Endothelial cell of umbilical vein (primary cell): ENCODE data around the gene KCNQ5. TPM values are rescaled to one million over a fixed set of nuclear protein-coding genes. Genes with fewer than 3 reads are reported as not detected.

ENCODE experiments used
- BruUV-seq: library from RNA; stranded (reverse); fragments of 400-500 nt; replicated peaks from 2 replicates; lab custom pipeline; 2021; lab: Mats Ljungman, UMichigan
- CTCF ChIA-PET: fragments of 300-600, 350-600 bp; sonication (Branson Sonifier 250); formaldehyde crosslinking; loops from one replicate; lab custom pipeline; 2021; ENCODE audit warnings: antibody characterized with exemption, inconsistent platforms; lab: Charles Lee
- POLR2A ChIA-PET: fragments of 300-600, 350-600 bp; sonication (Branson Sonifier 250); formaldehyde crosslinking; loops from one replicate; lab custom pipeline; 2021; ENCODE audit warnings: antibody characterized with exemption, inconsistent platforms; lab: Charles Lee
- DNase-seq: peaks from one replicate; pipeline ENCODE4 v3.0.0-alpha.2; 2011; ENCODE audit warnings: low read depth, low spot score
- FAIRE-seq: peaks from 2 replicates; lab custom pipeline; 2011; peaks lifted over from hg19 to GRCh38; lab: Jason Lieb, UNC
- H2AFZ ChIP-seq: 2 replicates; pipeline ENCODE4 v1.6.0; 2012; ENCODE audit warnings: low read depth, low read length, control low read depth, inconsistent platforms
- H3K27ac ChIP-seq: 2 replicates; pipeline ENCODE4 v1.5.1; 2011; ENCODE audit warnings: low read depth, mild to moderate bottlenecking, control low read depth, low read length, moderate library complexity; ENCODE audit not compliant: insufficient read depth
- H3K27me3 ChIP-seq, 2 experiments: 2 replicates each; pipeline versions ENCODE4 v1.6.0 to v1.6.1; 2011; ENCODE audit warnings: low read length in 2 of 2, mixed read lengths in 1 of 2; ENCODE audit not compliant: control insufficient read depth in 2 of 2, insufficient read depth in 2 of 2
- H3K36me3 ChIP-seq, 2 experiments: 2 replicates in 1 of 2; 3 replicates in 1 of 2; pipeline ENCODE4 v1.5.1; 2011; ENCODE audit warnings: low read length in 2 of 2, mild to moderate bottlenecking in 1 of 2, moderate library complexity in 1 of 2; ENCODE audit not compliant: control insufficient read depth in 2 of 2, insufficient read depth in 2 of 2; ENCODE audit errors: extremely low read depth in 1 of 2
- H3K4me1 ChIP-seq: 3 replicates; pipeline ENCODE4 v1.5.1; 2011; ENCODE audit warnings: mild to moderate bottlenecking, low read length; ENCODE audit not compliant: control insufficient read depth, insufficient read depth; ENCODE audit errors: extremely low read depth
- H3K4me2 ChIP-seq: 2 replicates; pipeline ENCODE4 v1.6.1; 2011; ENCODE audit warnings: low read length, control low read depth, mixed read lengths; ENCODE audit not compliant: insufficient read depth
- H3K4me3 ChIP-seq, 3 experiments: fragments of 200-600 bp in 1 of 3; sonication (generic), shearing (Covaris generic) in 1 of 3; replicated peaks in 1 of 3; 2 replicates each; pipeline ENCODE4 v1.5.1; 2011 to 2016; ENCODE audit warnings: control low read depth in 3 of 3, low read length in 3 of 3, mild to moderate bottlenecking in 2 of 3, inconsistent platforms in 1 of 3, low read depth in 1 of 3, moderate library complexity in 1 of 3; ENCODE audit not compliant: insufficient read depth in 1 of 3
- H3K79me2 ChIP-seq: 2 replicates; pipeline ENCODE4 v1.6.0; 2012; ENCODE audit warnings: low read length, inconsistent platforms; ENCODE audit not compliant: control insufficient read depth, insufficient read depth
- H3K9ac ChIP-seq: replicated peaks from 2 replicates; pipeline ENCODE3; 2011; ENCODE audit warnings: low read length, control low read depth; ENCODE audit not compliant: insufficient read depth; ENCODE audit errors: extremely low read depth
- H3K9me1 ChIP-seq: replicated peaks from 3 replicates; pipeline ENCODE4 v1.6.0; 2011; ENCODE audit warnings: mild to moderate bottlenecking, low read length; ENCODE audit not compliant: control insufficient read depth, insufficient read depth; ENCODE audit errors: extremely low read depth
- H3K9me3 ChIP-seq: replicated peaks from 2 replicates; pipeline ENCODE4 v1.5.1; 2012; ENCODE audit warnings: low read length, inconsistent platforms; ENCODE audit not compliant: control insufficient read depth, insufficient read depth
- H4K20me1 ChIP-seq: replicated peaks from 2 replicates; pipeline ENCODE3; 2011; ENCODE audit warnings: mild to moderate bottlenecking, low read length; ENCODE audit not compliant: control insufficient read depth, insufficient read depth; ENCODE audit errors: extremely low read depth
- CTCF ChIP-seq, 2 donors: IDR thresholded peaks; 1 replicate in 1 of 2; 2 replicates in 1 of 2; pipeline ENCODE4 v1.5.1; 2011; ENCODE audit warnings: low read length in 2 of 2, mild to moderate bottlenecking in 2 of 2, moderate library complexity in 2 of 2, control low read depth in 1 of 2, inconsistent platforms in 1 of 2, low read depth in 1 of 2; ENCODE audit not compliant: insufficient read depth in 1 of 2; ENCODE audit errors: extremely low read depth in 1 of 2
- EZH2 ChIP-seq: IDR thresholded peaks from 2 replicates; pipeline ENCODE4 v1.6.1; 2012; ENCODE audit warnings: borderline replicate concordance, low read depth, mild to moderate bottlenecking, moderate library complexity, low read length, inconsistent platforms; ENCODE audit not compliant: severe bottlenecking
- FOS ChIP-seq: IDR thresholded peaks from 2 replicates; pipeline ENCODE4 v1.6.1; 2011; ENCODE audit warnings: mild to moderate bottlenecking, low read length, moderate library complexity, borderline replicate concordance; ENCODE audit not compliant: insufficient read depth
- GATA2 ChIP-seq: IDR thresholded peaks from 2 replicates; pipeline ENCODE4 v1.7.0; 2011; ENCODE audit warnings: low read depth, mild to moderate bottlenecking, moderate library complexity, mixed read lengths, low read length; ENCODE audit not compliant: insufficient read length, insufficient read depth
- JUN ChIP-seq: IDR thresholded peaks from 2 replicates; pipeline ENCODE4 v1.6.1; 2011; ENCODE audit warnings: borderline replicate concordance, low read depth; ENCODE audit not compliant: insufficient read length, insufficient read depth
- MYC ChIP-seq: IDR thresholded peaks from one replicate; pipeline ENCODE4 v1.6.1; 2011; ENCODE audit warnings: mild to moderate bottlenecking, low read depth, low read length
- POLR2A ChIP-seq: IDR thresholded peaks from 2 replicates; pipeline ENCODE4 v1.6.1; 2012; ENCODE audit warnings: low read depth, mild to moderate bottlenecking, control low read depth, low read length
- POLR2AphosphoS5 ChIP-seq: IDR thresholded peaks from 2 replicates; pipeline ENCODE4 v1.6.1; 2012; ENCODE audit warnings: low read depth, mild to moderate bottlenecking, control low read depth, low read length, moderate library complexity; ENCODE audit not compliant: insufficient read depth
- dilution Hi-C: fragments of 300-500 bp; cut with MboI; formaldehyde crosslinking; loops from one replicate; pipeline ENCODE4 v1.15.0; 2019; ENCODE audit warnings: low sequenced_read_pairs; ENCODE audit not compliant: extremely low pct_ligation_motif_present
- intact Hi-C: fragments of 100-400 bp; cut with micrococcal nuclease; formaldehyde crosslinking; loops from one replicate; pipeline ENCODE4 v1.10.0; 2022
- polyA plus RNA-seq, 4 experiments: library from polyadenylated mRNA; depleted of rRNA in 3 of 4; stranded (reverse) in 3 of 4; unstranded in 1 of 4; fragments of >200 nt; gene quantifications; 2 replicates each; pipeline versions ENCODE4 v1.2.1 to v1.2.3, GENCODE V29; 2011 to 2012; ENCODE audit warnings: missing spikeins in 1 of 4
- total RNA-seq: library from RNA; stranded (reverse); gene quantifications from 2 replicates; pipeline ENCODE4 v1.2.3, GENCODE V29; 2021
- TF ChIP-seq, protein P1 (sequence below): IDR thresholded peaks from 2 replicates; pipeline ENCODE4 v1.6.1; 2011; ENCODE audit not compliant: insufficient read depth, insufficient read length

KCNQ5 gene
- total and polyA plus RNA-seq, 2 donors (not counting 3 experiments of a cell fraction or from before 2014, with no cell fraction given) = 0.22 TPM; not detected in 1

- intact Hi-C loops (no loop called here), dilution Hi-C loops (no loop called here)
- Histone ChIP-seq H3K9me1 (no peaks in the 10 kb centered on the region), H2AFZ (no peak overlapping the region), H3K9ac (no peak overlapping the region), H3K4me2 (no peak overlapping the region), H4K20me1 (no peaks in the 10 kb centered on the region), H3K9me3 (no peaks in the 10 kb centered on the region), H3K79me2 (no peaks in the 10 kb centered on the region), H3K36me3 (no peaks in the 10 kb centered on the region), H3K27ac (no peak overlapping the region), H3K27me3 (peaks cover 0 to 2% of the 10 kb centered on the region in 2 experiments), H3K4me1 (no peaks in the 10 kb centered on the region), H3K4me3 (no peak overlapping the region)
- no peak for DNase-seq
- TF ChIP-seq FOS (no peak), POLR2A (no peak), MYC (no peak), GATA2 (no peak), EZH2 (no peak)
- TF ChIP-seq, protein P1, sequence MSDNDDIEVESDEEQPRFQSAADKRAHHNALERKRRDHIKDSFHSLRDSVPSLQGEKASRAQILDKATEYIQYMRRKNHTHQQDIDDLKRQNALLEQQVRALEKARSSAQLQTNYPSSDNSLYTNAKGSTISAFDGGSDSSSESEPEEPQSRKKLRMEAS = no peak
- ChIA-PET POLR2A (no interaction called here), CTCF (interaction anchor here (0.9 kb wide), 1 partner anchor 9 kb away, joined by 3 read pairs; no protein-coding TSS in a partner anchor)
- FAIRE-seq = no peak
- no TSS peak for BruUV-seq
Observed at GRCh38 chr6:72716916-72717315, 95.1 kb downstream of the KCNQ5 start.

- DNase-seq (no peak), FAIRE-seq (no peak)
- CTCF ChIA-PET = no interaction called here
- Histone ChIP-seq H3K4me2 (no peak overlapping the region), H4K20me1 (no peaks in the 10 kb centered on the region), H3K9ac (no peak overlapping the region), H3K27me3 (no peaks in the 10 kb centered on the region), H3K9me1 (no peaks in the 10 kb centered on the region), H3K36me3 (no peaks in the 10 kb centered on the region), H3K79me2 (no peaks in the 10 kb centered on the region), H3K4me1 (no peaks in the 10 kb centered on the region), H3K27ac (no peak overlapping the region), H3K9me3 (no peaks in the 10 kb centered on the region), H3K4me3 (no peak overlapping the region), H2AFZ (no peak overlapping the region)
- no TSS peak for BruUV-seq
- TF ChIP-seq FOS (no peak), POLR2A (no peak), MYC (no peak), CTCF (IDR thresholded peaks at IDR 0.05; ENCODE audit: extremely low read depth in 1 of 2, insufficient read depth in 1 of 2, low read depth in 1 of 2, low read length in 2 of 2) (no peak), POLR2AphosphoS5 (no peak), GATA2 (no peak), EZH2 (no peak), JUN (no peak)
- TF ChIP-seq, protein P1 = no peak
- dilution Hi-C loops (no loop called here), intact Hi-C loops (no loop called here)
- POLR2A ChIA-PET = no interaction called here
Observed at GRCh38 chr6:72720464-72720863, 98.6 kb downstream of the KCNQ5 start.
